Embryonic facial prominence (tissue), 1 donor: ENCODE data around the gene MNS1.
A peak's percentile ranks its signal among the peaks of the same experiment; 100 is the strongest.
"Not testable (repeated sequence)": the region's sequence is repeated elsewhere in the genome, so short reads cannot be mapped to it uniquely, and the experiment has no call there.

Experiments
- DNase-seq: peaks from one replicate; pipeline ENCODE4 v3.0.0-alpha.2; 2016; ENCODE audit errors: extremely low spot score

MNS1 gene

GRCh38 chr15:56464893-56465520, at the start of gene MNS1:
Gene MNS1 (minus strand): TSS chr15:56465137. CDS start chr15:56464972, 165 bp downstream.
- DNase-seq, result peak; percentile 92

- peak; percentile 46 for DNase-seq
Measured at GRCh38 chr15:56496635-56497034, 31.7 kb upstream of the MNS1 start.

- DNase-seq, result no peak
Measured at GRCh38 chr15:56495533-56495932, 30.6 kb upstream of the MNS1 start.

GRCh38 chr15:56495053-56495452, 30.1 kb upstream of the MNS1 start:
- no peak for DNase-seq

- DNase-seq, result no peak
Measured at GRCh38 chr15:56492791-56493555, 28.0 kb upstream of the MNS1 start.

- DNase-seq, result no peak
Measured at GRCh38 chr15:56492236-56492635, 27.3 kb upstream of the MNS1 start.

GRCh38 chr15:56491110-56491722, 26.3 kb upstream of the MNS1 start:
- peak; percentile 65 for DNase-seq

- no peak for DNase-seq
Measured at GRCh38 chr15:56490461-56490860, 25.5 kb upstream of the MNS1 start.

- not testable (repeated sequence) for DNase-seq
Measured at GRCh38 chr15:56486206-56486605, 21.3 kb upstream of the MNS1 start.

- DNase-seq, result not testable (repeated sequence)
Measured at GRCh38 chr15:56485426-56485825, 20.5 kb upstream of the MNS1 start.

GRCh38 chr15:56484287-56484686, 19.4 kb upstream of the MNS1 start:
- DNase-seq, result no peak

GRCh38 chr15:56475351-56475750, 10.4 kb upstream of the MNS1 start:
- DNase-seq, result no peak

- DNase-seq, result no peak
Measured at GRCh38 chr15:56473017-56473416, 8.1 kb upstream of the MNS1 start.

GRCh38 chr15:56472278-56472677, 7.3 kb upstream of the MNS1 start:
- DNase-seq, result no peak

- DNase-seq, result no peak
Measured at GRCh38 chr15:56471440-56472069, 6.6 kb upstream of the MNS1 start.

- no peak for DNase-seq
Measured at GRCh38 chr15:56469483-56469882, 4.5 kb upstream of the MNS1 start.

GRCh38 chr15:56468401-56468800, 3.5 kb upstream of the MNS1 start:
- DNase-seq, result no peak

GRCh38 chr15:56467616-56468015, 2.7 kb upstream of the MNS1 start:
- no peak for DNase-seq

GRCh38 chr15:56460947-56461346, 4.0 kb downstream of the MNS1 start:
- no peak for DNase-seq

GRCh38 chr15:56460071-56460470, 4.9 kb downstream of the MNS1 start:
- no peak for DNase-seq

- DNase-seq, result no peak
Measured at GRCh38 chr15:56459096-56459495, 5.8 kb downstream of the MNS1 start.

GRCh38 chr15:56456229-56456628, 8.7 kb downstream of the MNS1 start:
- no peak for DNase-seq
